Retinal pigment epithelial cell (primary cell): ENCODE data around the gene GPR171.

Source experiments
- DNase-seq: peaks from one replicate; pipeline ENCODE4 v3.0.0-alpha.2; 2010; ENCODE audit warnings: low read depth
- H3K4me3 ChIP-seq: 2 replicates; pipeline ENCODE4 v1.5.1; 2011; ENCODE audit warnings: mild to moderate bottlenecking, low read length, control low read depth, moderate library complexity
- TF ChIP-seq, protein P1 (sequence below): conservative IDR thresholded peaks from 2 replicates; pipeline ENCODE4 v1.5.1; 2011; ENCODE audit warnings: low read depth, low read length, control low read depth, inconsistent platforms

The GPR171 gene

DNA sequence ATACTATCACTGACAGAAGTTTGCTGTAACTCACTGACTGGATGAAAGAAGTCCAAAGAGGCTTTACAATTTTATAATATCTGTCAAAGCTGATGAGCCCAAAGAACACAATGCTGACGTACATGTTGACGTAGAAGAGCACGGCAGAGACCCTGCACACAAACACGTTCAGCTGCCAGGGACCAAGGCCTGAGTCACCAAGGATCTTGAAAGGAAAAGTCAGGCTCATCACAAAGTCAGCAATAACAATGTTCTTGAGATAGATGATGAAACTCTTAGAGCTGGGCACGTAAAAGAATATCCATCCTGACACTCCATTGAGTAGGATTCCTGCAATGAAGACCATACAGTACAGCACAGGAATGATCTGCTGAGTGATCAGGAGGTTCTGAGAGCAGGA, 10.9 kb upstream of the GPR171 start:
- TF ChIP-seq, protein P1, sequence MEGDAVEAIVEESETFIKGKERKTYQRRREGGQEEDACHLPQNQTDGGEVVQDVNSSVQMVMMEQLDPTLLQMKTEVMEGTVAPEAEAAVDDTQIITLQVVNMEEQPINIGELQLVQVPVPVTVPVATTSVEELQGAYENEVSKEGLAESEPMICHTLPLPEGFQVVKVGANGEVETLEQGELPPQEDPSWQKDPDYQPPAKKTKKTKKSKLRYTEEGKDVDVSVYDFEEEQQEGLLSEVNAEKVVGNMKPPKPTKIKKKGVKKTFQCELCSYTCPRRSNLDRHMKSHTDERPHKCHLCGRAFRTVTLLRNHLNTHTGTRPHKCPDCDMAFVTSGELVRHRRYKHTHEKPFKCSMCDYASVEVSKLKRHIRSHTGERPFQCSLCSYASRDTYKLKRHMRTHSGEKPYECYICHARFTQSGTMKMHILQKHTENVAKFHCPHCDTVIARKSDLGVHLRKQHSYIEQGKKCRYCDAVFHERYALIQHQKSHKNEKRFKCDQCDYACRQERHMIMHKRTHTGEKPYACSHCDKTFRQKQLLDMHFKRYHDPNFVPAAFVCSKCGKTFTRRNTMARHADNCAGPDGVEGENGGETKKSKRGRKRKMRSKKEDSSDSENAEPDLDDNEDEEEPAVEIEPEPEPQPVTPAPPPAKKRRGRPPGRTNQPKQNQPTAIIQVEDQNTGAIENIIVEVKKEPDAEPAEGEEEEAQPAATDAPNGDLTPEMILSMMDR, result no peak
- DNase-seq, result no peak
- no peak overlapping the region for H3K4me3 ChIP-seq

- no peak for DNase-seq
- TF ChIP-seq, protein P1, result no peak
- no peak overlapping the region for H3K4me3 ChIP-seq
These were observed 10.1 kb upstream of the GPR171 start for GRCh38 chr3:151213151-151213550.

- TF ChIP-seq, protein P1, result peak; percentile 14
- no peak overlapping the region for H3K4me3 ChIP-seq
- no peak for DNase-seq
These were observed 7.8 kb upstream of the GPR171 start for GRCh38 chr3:151210676-151211381.

- TF ChIP-seq, protein P1, result no peak
- DNase-seq, result no peak
- no peak overlapping the region for H3K4me3 ChIP-seq
These were observed 6.6 kb upstream of the GPR171 start for GRCh38 chr3:151209654-151210053.

- H3K4me3 ChIP-seq, result no peak overlapping the region
- DNase-seq, result no peak
- TF ChIP-seq, protein P1, result no peak
These were observed 3.2 kb upstream of the GPR171 start for GRCh38 chr3:151206201-151206600.

DNA sequence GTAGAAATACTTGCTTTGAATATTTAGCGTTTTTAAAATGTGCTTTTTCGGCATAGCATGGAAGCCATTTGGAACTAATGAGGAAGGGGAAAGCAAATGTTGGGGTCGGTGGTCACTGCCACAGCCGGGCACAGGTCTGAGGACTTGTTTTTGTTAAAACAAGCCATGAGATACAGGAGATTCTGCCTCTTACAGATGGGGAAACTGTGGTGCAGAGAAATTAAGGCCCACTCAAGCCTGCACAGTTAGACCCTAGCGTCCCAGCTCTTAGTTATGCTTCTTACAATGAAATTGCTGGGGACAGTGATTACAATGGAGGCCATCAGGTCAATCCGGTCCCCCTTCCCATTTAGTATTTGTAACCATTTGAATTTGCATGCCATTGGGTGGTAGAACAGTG, 2.5 kb upstream of the GPR171 start:
- TF ChIP-seq, protein P1, result no peak
- no peak for DNase-seq
- H3K4me3 ChIP-seq, result no peak overlapping the region
